Activated CD8-positive, alpha-beta memory T cell treated with anti-CD3 and anti-CD28 coated beads, Interleukin-2, amount 50 U/mL, for 24 hours (primary cell): ENCODE measurements around the gene DDX23.
"Not testable (repeated sequence)": the region's sequence is repeated elsewhere in the genome, so short reads cannot be mapped to it uniquely, and the experiment has no call there.

Source experiments
- DNase-seq: peaks from one replicate; pipeline ENCODE4 v3.0.0-alpha.2; 2020; ENCODE audit errors: extremely low read depth

Gene DDX23

GRCh38 chr12:48851883-48852733 is at the start of gene DDX23:
Gene DDX23, minus strand, starts transcription at chr12:48852163. Its CDS starts 6,381 bp downstream, at chr12:48845782.
- DNase-seq = peak; percentile 80

DNA sequence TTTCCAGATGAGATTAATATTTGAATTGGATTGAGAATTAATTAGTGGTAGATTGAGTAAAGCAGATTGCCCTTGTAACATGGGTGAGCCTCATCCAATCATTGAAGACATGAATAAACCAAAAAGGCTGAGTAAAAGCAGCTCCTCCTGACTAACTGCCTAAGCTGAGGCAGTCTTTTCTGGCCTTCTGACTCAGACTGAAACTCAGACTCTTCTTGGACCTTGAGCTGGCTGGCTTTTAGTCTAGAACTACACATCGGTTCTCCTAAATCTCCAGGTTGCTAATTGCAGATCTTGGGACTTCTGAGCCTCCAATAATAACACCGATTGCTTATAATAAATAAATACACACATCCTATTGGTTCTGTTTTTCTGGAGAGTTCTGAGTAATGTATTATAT is 49.3 kb upstream of the DDX23 start:
- DNase-seq = no peak

DNA sequence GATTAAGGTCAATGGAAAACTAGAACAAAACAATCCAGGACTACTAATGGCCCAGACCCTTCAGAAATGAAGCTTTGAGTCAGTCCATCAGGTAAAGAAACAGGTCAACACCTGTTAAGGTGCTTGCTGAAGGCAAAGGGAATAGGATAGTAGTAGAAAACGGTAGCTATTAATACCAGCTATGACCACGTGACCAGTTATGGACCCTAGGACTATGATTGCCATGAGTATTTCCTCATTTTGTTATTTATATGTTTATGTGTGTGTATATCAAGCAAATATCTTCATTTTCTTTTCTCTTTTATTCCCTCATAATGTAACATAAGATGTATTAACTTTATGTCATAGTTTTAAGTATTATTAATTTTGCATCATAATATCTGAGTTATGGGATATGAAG is 47.7 kb upstream of the DDX23 start:
- DNase-seq = no peak

DNA sequence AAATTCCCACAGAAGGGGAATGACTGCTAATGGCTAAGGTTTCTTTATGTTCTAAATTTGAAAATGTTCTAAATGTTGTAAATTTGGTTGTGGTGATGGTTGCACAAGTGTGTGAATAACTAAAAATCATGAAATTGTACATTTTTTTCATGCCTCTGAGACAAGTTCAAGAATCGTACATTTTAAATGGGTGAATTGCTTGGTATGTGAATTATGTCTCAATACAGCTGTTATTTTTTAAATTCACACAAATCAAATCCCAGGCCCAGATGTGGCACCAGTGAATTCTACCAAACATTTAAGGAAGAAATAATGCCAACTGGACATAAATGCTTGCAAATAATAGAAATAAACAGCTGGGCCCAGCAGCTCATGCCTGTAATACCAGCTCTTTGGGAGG is 42.3 kb upstream of the DDX23 start:
- no peak for DNase-seq

GRCh38 chr12:48890657-48891418 is 38.9 kb upstream of the DDX23 start:
- peak; percentile 23 for DNase-seq

- DNase-seq = no peak
Observed at GRCh38 chr12:48889679-48890078, 37.7 kb upstream of the DDX23 start.

DNA sequence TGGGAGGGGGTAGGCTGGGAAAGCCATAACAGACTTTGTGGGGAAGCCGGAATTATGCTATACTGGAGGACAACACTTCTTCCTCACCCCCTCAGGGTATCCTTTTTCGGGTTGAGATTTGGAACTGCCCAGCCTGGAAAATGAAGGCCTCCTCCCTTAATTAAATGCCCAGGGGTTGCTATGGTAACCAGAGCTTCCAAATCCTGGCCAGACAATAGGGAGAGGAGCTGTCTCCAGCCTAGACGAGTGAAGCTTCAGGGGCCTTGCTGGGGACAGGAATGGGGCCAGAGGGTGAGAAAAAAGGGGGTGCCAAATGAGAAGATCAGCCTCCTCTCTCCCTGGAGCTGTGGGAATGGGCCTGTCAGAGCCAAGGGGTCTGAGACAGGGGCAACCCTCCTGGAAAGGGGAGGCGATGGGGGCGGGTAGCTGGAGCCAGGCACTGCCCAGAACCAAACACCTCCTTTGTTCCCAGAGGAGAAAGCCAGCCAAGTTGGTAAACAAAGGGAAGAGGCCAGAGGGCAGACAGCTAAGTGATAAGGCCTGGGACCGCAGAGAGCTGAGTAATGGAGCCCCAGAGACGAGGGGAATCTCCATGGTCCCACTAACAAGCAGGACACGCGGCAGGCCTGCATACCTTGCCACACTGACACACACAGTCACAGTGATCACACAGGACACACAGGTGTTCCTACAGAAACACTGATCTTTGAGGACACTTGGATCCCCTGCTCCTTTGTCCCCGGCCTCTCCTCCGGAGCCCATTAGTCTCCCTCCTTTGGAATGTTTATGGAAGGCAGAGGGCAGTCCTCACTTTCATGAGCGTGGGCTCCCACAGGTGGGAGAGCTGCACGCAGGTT is 31.6 kb upstream of the DDX23 start:
- no peak for DNase-seq

DNA sequence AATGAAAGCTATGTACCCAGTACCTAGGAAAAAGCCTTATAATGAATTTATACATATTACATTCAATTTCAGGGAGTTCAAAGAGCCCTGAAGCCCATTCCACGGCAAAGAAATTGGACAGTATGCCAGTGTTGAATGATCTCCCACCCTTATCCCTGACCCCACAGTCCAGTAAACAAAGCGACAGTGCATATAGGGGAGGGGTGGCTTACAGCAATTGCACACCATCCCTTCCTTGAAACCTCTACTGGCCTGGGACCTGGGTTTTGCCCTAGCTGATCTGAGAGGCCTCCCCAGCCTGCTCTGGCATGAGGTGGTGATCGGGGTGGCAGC is 31.0 kb upstream of the DDX23 start:
- DNase-seq = no peak

GRCh38 chr12:48882315-48882687 is 30.3 kb upstream of the DDX23 start:
- DNase-seq = no peak

GRCh38 chr12:48881686-48882314 is 29.8 kb upstream of the DDX23 start:
- DNase-seq = no peak

DNA sequence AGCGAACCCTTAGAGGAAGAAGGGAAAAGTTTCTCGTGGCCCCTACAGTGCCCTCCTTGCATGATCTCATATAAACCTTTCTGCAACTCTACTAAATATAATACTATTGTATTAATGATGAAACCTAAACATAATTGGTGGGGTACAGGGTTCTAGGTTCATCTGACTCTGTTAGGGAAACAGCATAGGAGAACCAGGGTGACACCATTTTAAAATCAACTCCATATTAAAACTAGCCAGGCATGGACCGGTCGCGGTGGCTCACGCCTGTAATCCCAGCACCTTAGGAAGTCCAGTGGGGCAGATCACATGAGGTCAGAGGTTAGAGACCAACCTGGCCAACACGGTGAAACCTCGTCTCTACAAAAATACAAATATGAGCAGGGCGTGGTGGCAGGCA is 28.7 kb upstream of the DDX23 start:
- DNase-seq = no peak

- DNase-seq = no peak
Observed at GRCh38 chr12:48878548-48878947, 26.6 kb upstream of the DDX23 start.

DNA sequence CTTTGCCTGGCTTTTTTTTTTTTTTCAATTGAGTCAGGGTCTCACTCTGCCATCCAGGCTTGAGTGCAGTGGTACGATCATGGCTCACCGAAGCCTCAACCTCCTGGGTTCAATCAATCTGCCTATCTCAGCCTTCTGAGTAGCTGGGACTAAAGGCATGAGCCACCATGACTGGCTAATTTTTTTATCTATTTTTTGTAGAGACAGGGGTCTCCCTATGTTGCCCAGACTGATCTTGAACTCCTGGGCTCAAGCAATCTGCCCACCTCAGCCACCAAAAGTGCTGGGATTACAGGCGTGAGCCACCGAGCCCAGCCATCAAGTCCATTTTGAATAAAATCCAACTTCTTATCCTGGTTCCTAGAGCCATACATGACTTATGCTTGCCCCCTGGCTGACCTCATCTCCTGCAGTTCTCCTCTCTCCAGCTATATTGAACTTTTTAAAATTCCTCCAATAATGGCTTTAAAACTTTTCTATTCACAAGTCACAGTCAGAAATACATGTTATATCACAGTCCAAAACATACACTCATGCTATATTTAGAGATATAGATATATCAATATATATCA is 24.1 kb upstream of the DDX23 start:
- DNase-seq = no peak

DNA sequence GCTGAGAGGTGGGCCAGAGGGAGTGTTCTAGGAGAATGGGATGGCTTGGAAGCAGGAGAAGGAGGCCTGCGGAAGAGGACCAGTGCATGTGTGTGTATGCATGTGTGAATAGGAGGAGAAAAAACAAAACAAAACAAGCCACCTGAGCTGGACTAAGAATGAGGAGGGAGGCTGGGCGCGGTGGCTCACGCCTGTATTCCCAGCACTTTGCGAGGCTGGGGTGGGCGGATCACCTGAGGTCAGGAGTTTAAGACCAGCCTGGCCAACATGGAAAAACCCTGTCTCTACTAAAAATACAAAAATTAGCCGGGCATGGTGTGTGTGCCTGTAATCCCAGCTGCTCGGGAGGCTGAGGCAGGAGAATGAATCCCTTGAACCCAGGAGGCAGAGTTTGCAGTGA is 21.6 kb upstream of the DDX23 start:
- DNase-seq = not testable (repeated sequence)

DNA sequence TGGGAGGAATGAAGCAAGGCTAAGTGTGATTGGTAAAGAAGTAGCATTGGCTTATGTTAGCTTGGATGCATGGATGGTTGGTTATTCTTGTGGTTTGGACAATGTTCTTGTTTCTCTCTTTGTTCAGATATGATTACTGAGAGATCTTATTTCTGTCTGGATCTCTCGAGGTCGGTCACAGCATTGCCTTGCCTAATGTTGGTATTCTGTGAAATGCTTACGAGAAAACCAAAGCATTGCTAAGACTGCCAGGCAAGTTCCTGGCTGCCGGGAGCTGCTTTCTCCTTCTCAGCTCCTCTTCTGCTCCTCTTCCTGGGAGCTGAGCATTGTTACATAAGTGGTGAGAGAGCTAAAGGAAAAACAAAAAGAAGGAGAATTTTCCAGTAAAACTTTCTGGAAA is 21.1 kb upstream of the DDX23 start:
- DNase-seq = no peak

GRCh38 chr12:48869191-48869590 is 17.2 kb upstream of the DDX23 start:
- DNase-seq = no peak

- DNase-seq = no peak
Observed at GRCh38 chr12:48868451-48868850, 16.5 kb upstream of the DDX23 start.

DNA sequence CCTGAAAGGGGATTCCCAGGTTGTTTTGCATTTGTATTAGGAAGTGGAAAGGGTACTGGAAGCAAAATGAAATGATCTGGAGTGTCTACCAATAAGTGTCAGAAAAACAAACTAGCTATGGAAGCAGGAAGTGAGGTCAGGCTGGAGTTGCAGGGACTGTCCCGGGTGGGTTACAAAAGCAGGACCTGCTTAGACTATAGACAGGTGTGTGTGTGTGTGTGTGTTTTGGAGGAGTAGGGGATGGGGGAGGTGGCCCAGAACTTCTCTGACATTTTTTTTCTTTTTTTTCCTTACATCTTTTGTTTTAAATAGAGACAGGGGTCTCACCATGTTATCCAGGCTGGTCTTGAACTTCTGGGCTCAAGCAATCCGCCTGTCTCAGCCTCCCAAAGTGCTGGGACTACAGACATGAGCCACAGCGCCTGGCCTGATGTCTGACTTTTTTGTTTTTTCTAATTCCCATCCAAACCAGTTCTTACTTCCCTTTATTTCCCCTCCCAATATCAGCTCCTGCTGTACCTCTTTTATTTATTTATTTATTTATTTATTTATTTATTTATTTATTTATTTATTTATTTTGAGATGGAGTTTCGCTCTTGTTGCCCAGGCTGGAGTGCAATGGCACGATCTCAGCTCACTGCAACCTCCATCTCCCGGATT is 14.2 kb upstream of the DDX23 start:
- DNase-seq = no peak

DNA sequence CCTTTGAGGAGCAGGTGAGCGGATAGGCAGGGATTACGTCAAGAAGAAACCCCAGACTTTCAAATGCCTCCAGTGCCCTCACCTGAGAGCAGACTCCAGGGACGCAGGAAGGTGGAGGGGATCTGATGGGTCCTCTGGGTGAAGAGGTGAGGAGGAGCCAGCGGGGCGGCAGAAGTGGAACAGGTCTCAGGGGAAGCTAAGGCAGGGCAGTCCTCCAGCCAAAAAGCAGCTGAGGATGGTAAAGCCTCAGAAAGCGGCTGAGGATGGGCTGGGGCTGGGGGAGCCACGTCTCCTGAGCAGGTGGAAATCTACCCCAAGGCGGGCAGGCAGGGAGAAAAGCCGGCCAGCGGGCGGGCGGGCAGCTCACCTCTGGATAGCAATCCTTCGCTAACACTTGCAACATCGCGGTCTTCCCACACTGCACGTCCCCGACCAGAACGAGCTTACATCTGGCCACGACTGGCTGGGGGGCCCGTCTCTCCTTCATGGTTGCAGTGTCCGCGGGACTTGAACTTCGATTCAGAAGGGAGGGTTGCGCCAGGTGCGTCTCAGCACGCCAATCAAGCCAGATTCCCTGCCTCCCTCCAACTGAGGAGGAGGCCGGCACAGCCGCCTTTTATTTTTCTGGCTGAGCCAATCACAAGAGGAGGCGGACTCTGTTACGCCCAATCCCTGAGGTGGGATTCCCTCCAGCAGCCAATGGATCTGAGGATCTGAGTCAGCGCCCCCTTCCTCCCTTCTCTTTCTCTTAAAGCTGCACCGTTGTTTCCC is 13.5 kb upstream of the DDX23 start, which contains the start of gene RND1:
TSS of gene RND1 (minus strand) at position 590 of the 771 bp plus-strand sequence. CDS start at position 487, 103 bp downstream.
- peak; percentile 68 for DNase-seq

GRCh38 chr12:48863291-48863690 is 11.3 kb upstream of the DDX23 start:
- no peak for DNase-seq
